Keratinocyte (primary cell): ENCODE results near the gene PROM1. TPM values are rescaled to one million over a fixed set of nuclear protein-coding genes. Genes with fewer than 3 reads are reported as not detected.

Experiments used
- DNase-seq: peaks from one replicate; pipeline ENCODE4 v3.0.0-alpha.2; 2011; ENCODE audit warnings: low read depth, missing footprints, low spot score
- FAIRE-seq: peaks from 2 replicates; lab custom pipeline; 2011; peaks lifted over from hg19 to GRCh38; lab: Jason Lieb, UNC
- H2AFZ ChIP-seq: 2 replicates; pipeline ENCODE4 v1.6.0; 2012; ENCODE audit warnings: low read length, control low read depth, inconsistent platforms; ENCODE audit not compliant: control insufficient read depth
- H3K27ac ChIP-seq: 2 replicates; pipeline ENCODE4 v1.5.1; 2011; ENCODE audit warnings: low read length; ENCODE audit not compliant: control insufficient read depth, insufficient read depth
- H3K27me3 ChIP-seq: 3 replicates; pipeline ENCODE4 v1.6.0; 2011; ENCODE audit warnings: low read length; ENCODE audit not compliant: control insufficient read depth, insufficient read depth; ENCODE audit errors: extremely low read depth
- H3K36me3 ChIP-seq, 2 experiments: 2 replicates in 1 of 2; 3 replicates in 1 of 2; pipeline ENCODE4 v1.5.1; 2011; ENCODE audit warnings: low read length in 2 of 2, mild to moderate bottlenecking in 1 of 2; ENCODE audit not compliant: control insufficient read depth in 2 of 2, insufficient read depth in 2 of 2; ENCODE audit errors: extremely low read depth in 1 of 2
- H3K4me1 ChIP-seq: 3 replicates; pipeline ENCODE4 v1.5.1; 2011; ENCODE audit warnings: low read length; ENCODE audit not compliant: control insufficient read depth, insufficient read depth; ENCODE audit errors: extremely low read depth
- H3K4me2 ChIP-seq: 3 replicates; pipeline ENCODE4 v1.6.0; 2011; ENCODE audit warnings: low read depth, low read length; ENCODE audit not compliant: control insufficient read depth, insufficient read depth; ENCODE audit errors: extremely low read depth
- H3K4me3 ChIP-seq, 3 experiments: fragments of 200-600 bp in 1 of 3; sonication (generic) in 1 of 3; 2 replicates in 2 of 3; 3 replicates in 1 of 3; pipeline ENCODE4 v1.5.1; 2011 to 2016; ENCODE audit warnings: low read length in 3 of 3, mild to moderate bottlenecking in 3 of 3, control low read depth in 2 of 3, inconsistent platforms in 1 of 3, low read depth in 1 of 3, mixed read lengths in 1 of 3, mixed run types in 1 of 3, moderate library complexity in 1 of 3; ENCODE audit not compliant: control insufficient read depth in 2 of 3, insufficient read depth in 2 of 3; ENCODE audit errors: extremely low read depth in 1 of 3
- H3K79me2 ChIP-seq: 2 replicates; pipeline ENCODE4 v1.6.0; 2012; ENCODE audit warnings: low read length; ENCODE audit not compliant: control insufficient read depth, insufficient read depth
- H3K9ac ChIP-seq: 3 replicates; pipeline ENCODE4 v1.6.0; 2011; ENCODE audit warnings: low read length; ENCODE audit not compliant: control insufficient read depth, insufficient read depth; ENCODE audit errors: extremely low read depth
- H3K9me1 ChIP-seq: 3 replicates; pipeline ENCODE4 v1.6.0; 2011; ENCODE audit warnings: low read length; ENCODE audit not compliant: control insufficient read depth, insufficient read depth; ENCODE audit errors: extremely low read depth
- H3K9me3 ChIP-seq: 2 replicates; pipeline ENCODE4 v1.5.1; 2012; ENCODE audit warnings: low read depth, low read length; ENCODE audit not compliant: control insufficient read depth
- H4K20me1 ChIP-seq: 3 replicates; pipeline ENCODE4 v1.6.0; 2011; ENCODE audit warnings: low read length; ENCODE audit not compliant: control insufficient read depth, insufficient read depth; ENCODE audit errors: extremely low read depth
- EZH2 ChIP-seq: IDR thresholded peaks from one replicate; pipeline ENCODE4 v1.6.1; 2012; ENCODE audit warnings: inconsistent platforms, mild to moderate bottlenecking, low read length, moderate library complexity
- dilution Hi-C: fragments of 300-500 bp; cut with MboI; formaldehyde crosslinking; loops from one replicate; pipeline ENCODE4 v1.7.0; 2020; ENCODE audit warnings: low sequenced_read_pairs; ENCODE audit not compliant: extremely low pct_ligation_motif_present
- polyA plus RNA-seq, 5 experiments: library from polyadenylated mRNA; depleted of rRNA in 3 of 5; stranded (reverse) in 3 of 5; stranded (forward) in 1 of 5; unstranded in 1 of 5; fragments of >200 nt; gene quantifications; 1 replicate in 1 of 5; 2 replicates in 3 of 5; 3 replicates in 1 of 5; pipeline versions ENCODE4 v1.2.1 to v1.2.3, GENCODE V29; 2011 to 2012; ENCODE audit warnings: missing spikeins in 2 of 5, low read depth in 1 of 5, low replicate concordance in 1 of 5
- TF ChIP-seq, protein P1 (sequence below), 3 experiments: IDR thresholded peaks in 1 of 3; conservative IDR thresholded peaks in 1 of 3; optimal IDR thresholded peaks in 1 of 3; 2 replicates in 2 of 3; 3 replicates in 1 of 3; pipeline versions ENCODE3 to v1.5.1; 2011; ENCODE audit warnings: low read length in 3 of 3, mild to moderate bottlenecking in 3 of 3, moderate library complexity in 2 of 3, control low read depth in 1 of 3, inconsistent platforms in 1 of 3; ENCODE audit not compliant: insufficient read depth in 2 of 3; ENCODE audit errors: extremely low read depth in 1 of 3

PROM1 gene
- polyA plus RNA-seq, 1 donor (not counting 4 experiments of a cell fraction or from before 2014, with no cell fraction given) = not detected

GRCh38 chr4:15961781-15962510, 121.9 kb downstream of the PROM1 start:
- Histone ChIP-seq H3K27me3 (peaks cover 5% of the 10 kb centered on the region), H4K20me1 (no peaks in the 10 kb centered on the region), H3K9me1 (no peaks in the 10 kb centered on the region), H3K36me3 (no peaks in the 10 kb centered on the region), H3K9me3 (no peaks in the 10 kb centered on the region), H3K4me2 (no peak overlapping the region), H3K4me1 (no peaks in the 10 kb centered on the region), H3K9ac (no peak overlapping the region), H3K79me2 (no peaks in the 10 kb centered on the region), H3K27ac (no peak overlapping the region), H3K4me3 (no peak overlapping the region), H2AFZ (no peak overlapping the region)
- FAIRE-seq = no peak
- dilution Hi-C loops = no loop called here
- TF ChIP-seq, protein P1, sequence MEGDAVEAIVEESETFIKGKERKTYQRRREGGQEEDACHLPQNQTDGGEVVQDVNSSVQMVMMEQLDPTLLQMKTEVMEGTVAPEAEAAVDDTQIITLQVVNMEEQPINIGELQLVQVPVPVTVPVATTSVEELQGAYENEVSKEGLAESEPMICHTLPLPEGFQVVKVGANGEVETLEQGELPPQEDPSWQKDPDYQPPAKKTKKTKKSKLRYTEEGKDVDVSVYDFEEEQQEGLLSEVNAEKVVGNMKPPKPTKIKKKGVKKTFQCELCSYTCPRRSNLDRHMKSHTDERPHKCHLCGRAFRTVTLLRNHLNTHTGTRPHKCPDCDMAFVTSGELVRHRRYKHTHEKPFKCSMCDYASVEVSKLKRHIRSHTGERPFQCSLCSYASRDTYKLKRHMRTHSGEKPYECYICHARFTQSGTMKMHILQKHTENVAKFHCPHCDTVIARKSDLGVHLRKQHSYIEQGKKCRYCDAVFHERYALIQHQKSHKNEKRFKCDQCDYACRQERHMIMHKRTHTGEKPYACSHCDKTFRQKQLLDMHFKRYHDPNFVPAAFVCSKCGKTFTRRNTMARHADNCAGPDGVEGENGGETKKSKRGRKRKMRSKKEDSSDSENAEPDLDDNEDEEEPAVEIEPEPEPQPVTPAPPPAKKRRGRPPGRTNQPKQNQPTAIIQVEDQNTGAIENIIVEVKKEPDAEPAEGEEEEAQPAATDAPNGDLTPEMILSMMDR (optimal IDR thresholded peaks at IDR 0.05 in 1 of 3, IDR thresholded peaks at IDR 0.05 in 1 of 3, conservative IDR thresholded peaks at IDR 0.05 in 1 of 3; ENCODE audit: extremely low read depth in 1 of 3, insufficient read depth in 2 of 3, low read length in 3 of 3) = no peak
- no peak for TF ChIP-seq EZH2
- no peak for DNase-seq

DNA sequence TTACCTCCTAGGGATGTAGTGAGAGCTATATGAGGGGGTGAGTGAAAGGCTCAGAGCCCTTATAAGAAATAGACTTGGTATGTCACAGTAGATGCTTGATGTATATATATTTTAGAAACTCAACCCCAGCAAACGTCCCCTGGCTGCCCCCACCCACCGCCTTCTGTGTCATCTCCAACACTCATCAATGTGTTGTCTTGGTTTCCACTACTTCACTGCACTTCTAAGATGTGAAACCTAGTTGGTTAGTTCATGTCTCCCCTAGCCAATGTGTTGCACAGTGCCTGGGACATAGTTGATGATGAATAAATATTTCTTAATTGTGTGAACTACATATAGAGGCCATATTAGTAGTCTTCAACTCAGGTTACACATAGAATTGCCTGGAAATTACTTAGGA, 125.3 kb downstream of the PROM1 start:
- H3K27ac ChIP-seq = no peak overlapping the region
- no peak for TF ChIP-seq EZH2
- TF ChIP-seq, protein P1 (optimal IDR thresholded peaks at IDR 0.05 in 1 of 3, IDR thresholded peaks at IDR 0.05 in 1 of 3, conservative IDR thresholded peaks at IDR 0.05 in 1 of 3; ENCODE audit: extremely low read depth in 1 of 3, insufficient read depth in 2 of 3, low read length in 3 of 3) = no peak
- no peaks in the 10 kb centered on the region for H3K79me2 ChIP-seq
- no peak for FAIRE-seq
- H4K20me1 ChIP-seq = no peaks in the 10 kb centered on the region
- no peaks in the 10 kb centered on the region for H3K27me3 ChIP-seq
- H3K36me3 ChIP-seq = no peaks in the 10 kb centered on the region
- H3K4me1 ChIP-seq = peaks cover 5% of the 10 kb centered on the region
- DNase-seq = no peak
- H3K9me1 ChIP-seq = no peaks in the 10 kb centered on the region
- no peak overlapping the region for H3K4me2 ChIP-seq
- H2AFZ ChIP-seq = no peak overlapping the region
- no peak overlapping the region for H3K4me3 ChIP-seq
- no peak overlapping the region for H3K9ac ChIP-seq
- dilution Hi-C loops = no loop called here
- no peaks in the 10 kb centered on the region for H3K9me3 ChIP-seq
